Measurements from ENCODE around the gene DNAH17.
"Not testable (repeated sequence)": the region's sequence is repeated elsewhere in the genome, so short reads cannot be mapped to it uniquely, and the experiment has no call there.

The DNAH17 gene

DNA sequence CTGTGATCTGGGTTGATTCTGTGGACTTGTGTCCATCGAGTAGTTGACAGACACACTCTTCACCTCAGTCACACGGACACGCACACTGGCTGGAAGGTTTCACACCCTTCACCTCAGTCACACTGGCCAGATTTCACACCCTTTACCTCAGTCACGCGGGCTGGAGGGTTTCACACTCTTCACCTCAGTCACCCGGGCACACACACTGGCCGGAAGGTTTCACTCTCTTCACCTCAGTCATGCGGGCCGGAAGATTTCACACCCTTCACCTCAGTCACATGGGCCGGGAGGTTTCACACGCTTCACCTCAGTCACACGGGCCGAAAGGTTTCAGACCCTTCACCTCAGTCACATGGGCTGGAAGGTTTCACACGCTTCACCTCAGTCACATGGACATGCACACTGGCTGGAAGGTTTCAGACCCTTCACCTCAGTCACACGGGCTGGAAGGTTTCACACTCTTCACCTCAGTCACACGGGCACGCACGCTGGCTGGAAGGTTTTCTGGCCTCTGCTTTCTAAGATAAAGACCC lies 102.5 kb downstream of the DNAH17 start:
- no peak for DNase-seq

DNA sequence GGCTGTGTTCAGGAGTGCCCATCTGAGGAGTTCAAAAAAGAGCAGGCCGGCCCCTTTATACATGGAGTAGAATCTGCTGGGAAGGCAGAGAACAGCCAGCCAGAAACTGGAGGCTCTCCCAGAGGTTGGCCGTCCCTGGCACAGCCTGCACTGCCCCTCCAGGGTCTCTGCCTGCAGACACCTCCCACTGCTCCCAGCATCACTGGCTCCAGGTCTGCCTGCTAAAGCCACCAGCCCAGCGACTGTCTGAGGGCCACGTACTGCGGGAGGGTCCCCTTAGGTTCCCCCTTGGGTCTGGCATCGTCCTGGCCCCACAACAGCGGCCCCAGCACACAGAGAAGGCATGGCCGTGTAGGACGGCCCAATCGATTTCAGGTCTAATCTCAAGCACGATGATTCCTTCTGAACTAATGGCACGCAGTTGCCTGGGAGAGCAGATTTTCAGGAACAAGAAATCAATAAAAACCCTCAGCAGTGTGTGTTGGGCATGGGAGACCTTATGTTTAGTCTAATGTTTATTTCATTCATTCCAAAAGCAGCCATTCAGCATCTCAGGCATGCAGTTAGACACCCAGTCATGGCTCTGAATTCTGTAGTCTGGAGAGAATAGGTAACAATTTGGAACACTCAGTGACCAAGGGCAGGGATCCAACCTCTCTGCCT lies 103.1 kb downstream of the DNAH17 start:
- no peak for DNase-seq

DNA sequence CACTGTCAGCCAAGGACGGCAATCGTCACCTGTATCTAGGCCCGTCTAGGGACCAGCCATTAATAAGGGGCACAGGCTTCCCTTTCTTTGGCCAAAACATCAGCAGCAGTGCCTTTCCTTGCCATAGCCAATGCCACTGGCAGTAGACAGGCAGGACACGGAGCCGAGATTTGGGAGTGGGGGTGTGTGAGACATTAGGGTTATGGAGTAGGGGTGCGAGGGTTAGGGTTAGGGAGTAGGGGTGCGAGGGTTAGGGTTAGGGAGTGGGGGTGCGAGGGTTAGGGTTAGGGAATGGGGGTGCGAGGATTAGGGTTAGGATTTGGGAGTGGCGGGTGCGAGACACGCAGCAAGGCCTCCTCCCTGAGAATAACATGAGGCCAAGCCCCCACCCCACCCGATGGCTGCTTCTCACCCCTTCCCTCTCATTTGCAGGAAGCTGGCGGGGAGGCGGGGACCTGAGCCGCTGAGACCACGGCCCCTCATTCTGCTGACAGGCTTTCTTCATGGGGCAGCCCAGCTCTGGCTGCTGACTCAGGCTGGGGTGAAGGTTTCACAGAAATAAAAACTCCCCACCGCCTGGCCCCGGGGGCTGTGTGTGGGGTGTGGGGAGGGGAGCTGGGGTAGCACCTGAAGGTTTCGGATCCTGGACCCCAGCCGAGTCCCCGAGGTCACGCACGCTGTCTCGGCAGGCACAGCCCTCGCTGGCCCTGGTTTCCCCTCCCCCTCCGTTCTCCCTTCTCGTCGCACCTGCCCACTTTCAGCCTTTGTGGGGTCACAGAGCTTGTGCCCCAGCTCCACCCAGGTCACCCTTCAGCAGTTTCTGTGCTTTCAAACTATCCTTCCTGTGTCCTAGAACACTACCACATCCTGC lies 104.9 kb downstream of the DNAH17 start:
- no peak for DNase-seq

DNA sequence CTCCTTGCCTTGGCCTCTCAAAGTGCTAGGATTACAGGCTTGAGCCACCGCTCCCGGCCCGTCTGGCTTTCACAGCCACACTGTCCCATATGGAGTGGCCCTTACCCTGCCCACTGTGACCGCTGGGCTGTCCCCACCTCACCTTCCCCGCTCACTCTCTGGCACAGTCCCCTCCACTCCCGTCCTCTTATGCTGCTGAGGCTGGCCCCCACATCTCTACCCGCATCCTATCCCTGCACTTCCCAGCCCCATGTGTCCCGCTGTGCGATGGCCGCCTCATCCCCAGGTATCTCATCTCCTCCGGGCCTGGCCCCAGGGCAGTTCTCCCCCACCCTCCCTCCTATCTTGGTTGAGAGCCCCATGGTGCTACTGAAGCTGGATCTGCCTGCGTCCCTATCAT lies 105.6 kb downstream of the DNAH17 start:
- no peak for DNase-seq

DNA sequence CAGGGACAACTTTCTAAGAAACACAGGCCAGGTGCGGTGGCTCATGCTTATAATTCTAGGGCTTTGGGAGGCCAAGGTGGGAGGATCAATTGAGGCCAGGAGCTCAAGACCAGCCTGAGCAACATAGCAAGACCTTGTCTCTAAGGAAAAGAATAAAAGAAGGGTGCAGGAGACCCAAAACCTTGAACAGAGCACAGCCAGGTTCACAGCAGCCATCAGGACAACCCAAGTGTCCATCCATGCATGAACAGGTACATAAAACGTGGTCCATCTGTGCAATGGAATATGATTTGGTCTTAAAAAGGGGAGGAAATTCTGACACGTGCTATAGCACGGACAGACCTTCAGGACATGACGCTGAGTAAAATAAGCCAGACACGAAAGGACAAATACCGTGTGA lies 107.8 kb downstream of the DNAH17 start:
- DNase-seq = no peak

DNA sequence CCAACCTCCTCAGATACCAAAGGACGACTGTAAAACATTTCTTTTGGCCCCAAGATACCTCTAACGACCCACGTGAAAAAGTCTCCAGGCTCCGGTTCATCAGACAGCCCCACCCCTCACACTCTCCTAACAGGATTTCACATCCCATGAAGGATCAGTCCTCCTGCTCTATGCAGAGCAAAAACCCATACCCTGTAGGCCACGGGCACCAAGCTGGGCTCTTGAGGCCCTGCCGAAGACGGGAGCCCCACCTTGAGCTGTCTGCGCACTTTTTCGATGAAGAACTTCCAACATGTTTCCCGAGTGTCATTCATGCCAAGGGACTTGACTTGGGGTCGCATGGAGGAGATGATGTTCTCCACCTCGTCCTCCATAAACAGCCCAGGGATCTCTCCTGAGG lies 108.8 kb downstream of the DNAH17 start:
- no peak for DNase-seq

DNA sequence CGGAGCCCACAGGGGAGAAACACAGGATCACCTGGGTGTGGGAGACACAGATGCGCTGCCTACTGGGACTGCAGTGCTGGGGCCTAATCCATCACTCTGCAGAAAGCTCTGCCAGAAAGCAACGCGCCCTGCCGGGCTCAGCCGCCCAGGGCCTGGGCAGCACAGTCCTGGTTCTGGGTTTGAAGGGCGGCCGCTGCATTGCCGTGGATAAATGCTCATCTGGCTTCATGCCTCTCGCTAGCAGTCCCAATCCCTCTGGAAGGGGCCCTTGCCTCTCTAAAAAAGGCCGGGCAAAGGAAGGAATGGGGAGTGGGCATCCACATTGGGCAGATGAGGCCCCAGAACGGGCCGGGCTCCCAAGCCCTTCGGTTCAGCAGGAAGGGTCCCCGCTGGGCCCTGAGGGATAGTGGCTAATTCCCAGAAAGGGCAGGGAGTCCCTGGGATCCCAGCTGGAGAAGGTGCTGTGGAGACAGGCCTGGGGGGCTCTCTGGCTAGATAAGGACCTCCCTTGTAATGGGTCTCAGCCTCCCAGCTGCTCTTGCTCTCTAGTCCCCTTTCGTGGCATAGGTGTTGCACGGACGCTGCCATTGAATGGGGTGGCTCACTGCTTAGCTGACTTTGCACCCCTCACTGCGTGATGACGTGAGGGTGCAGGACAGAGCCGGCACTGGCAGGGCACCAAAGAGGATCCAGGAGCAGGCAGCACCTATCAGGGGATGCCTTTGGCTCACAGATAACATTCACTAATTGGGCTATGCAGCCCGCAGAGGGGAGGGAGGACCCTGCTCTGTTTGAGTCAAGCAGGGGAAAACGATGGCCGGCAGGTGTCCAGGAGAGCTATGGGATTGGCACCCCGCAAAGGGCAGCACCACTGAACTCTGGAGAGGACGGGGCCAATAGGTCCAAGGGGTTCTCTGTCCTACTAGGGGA lies 110.1 kb downstream of the DNAH17 start:
- DNase-seq = no peak

DNA sequence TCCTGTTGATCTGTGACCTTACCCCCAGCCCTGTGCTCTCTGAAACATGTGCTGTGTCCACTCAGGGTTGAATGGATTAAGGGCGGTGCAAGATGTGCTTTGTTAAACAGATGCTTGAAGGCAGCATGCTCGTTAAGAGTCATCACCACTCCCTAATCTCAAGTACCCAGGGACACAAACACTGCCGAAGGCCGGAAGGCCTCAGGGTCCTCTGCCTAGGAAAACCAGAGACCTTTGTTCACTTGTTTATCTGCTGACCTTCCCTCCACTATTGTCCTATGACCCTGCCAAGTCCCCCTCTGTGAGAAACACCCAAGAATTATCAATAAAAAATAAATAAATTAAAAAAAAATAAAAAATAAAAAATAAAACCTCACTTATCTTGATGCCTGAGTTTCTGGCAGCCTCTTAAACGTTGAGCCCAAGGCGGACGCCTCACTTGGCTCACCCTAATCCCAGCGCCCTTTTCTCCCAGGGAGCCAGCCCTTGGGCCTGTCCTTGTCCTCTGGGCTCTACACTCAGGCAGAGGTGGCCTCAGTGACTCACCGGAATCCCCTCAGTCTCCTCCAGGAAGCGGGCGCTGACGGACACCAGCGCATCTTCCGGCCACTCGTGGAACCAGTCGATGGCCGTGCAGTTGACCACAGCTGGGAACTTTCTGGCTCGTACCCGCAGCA lies 110.9 kb downstream of the DNAH17 start:
- not testable (repeated sequence) for DNase-seq

DNA sequence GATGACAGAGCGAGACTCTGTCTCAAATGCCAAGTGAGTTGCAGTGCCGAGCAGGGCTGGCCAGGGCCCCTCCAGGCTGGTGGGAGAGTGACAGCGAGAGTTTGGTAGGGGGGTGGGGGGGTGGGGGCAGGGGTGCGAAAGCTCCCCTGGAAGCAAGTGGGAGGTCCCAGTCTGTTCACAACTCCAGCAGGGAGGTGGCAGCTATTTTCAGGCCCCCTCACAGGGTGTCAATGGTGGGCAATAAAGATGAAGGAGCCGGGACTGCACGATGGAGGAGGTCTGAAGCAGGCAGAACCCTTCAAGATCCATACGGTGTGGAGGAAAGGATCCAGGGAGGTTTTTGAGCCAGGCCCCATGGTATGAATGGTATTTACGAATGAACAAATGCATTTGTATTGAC lies 115.0 kb downstream of the DNAH17 start:
- DNase-seq = no peak

DNA sequence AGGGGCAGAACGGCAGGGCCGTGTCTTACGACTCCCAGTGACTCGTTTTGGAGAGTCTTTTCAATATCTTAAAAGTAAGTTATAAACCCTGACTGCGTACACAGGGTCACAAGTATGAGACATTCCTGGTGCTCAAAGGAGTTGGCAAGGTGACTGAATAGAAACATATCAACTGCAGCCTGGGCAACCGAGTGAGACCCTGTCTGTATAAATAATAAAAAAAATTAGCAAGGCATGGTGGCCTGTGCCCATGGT lies 115.5 kb downstream of the DNAH17 start:
- no peak for DNase-seq

DNA sequence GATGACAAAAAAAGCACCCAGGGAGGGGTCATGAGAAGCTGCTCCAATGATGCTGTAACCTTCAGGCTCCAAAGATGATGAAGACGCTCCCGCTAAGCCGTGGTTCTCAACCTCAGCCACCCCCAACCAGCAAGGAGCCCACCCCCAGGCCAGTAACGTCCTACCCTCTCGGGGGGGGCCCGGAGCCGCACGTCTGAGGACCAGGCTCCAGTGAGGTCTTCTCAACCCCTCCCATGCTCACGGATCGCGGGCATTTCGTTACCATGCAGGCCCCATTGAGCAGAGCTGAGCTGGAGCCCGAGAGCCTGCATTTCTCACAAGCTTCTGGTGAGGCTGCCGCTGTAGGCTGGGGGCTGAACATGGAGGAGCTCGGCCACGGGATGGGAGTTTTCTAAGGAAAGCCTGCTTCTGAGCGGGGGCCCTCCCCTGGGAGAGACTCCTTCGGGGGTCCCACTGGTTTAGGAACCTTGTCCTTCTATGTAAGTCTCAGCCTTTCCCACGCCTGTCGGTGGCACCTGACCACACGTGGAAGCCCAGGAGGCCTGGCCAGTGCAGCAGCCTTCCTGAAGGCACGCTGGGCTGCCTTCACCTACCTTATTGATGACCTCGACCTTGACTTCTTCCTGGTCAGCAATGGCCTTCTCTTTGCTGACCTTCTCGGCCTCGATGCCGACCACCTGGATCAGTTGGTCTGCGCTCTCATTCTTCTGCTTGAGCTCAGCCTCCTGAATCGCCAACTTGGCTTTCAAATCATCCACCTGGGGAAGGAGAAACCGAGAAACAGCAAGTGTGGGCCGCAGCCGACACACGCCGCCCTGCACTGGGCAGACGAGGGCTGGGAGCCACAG lies 116.0 kb downstream of the DNAH17 start:
- no peak for DNase-seq

DNA sequence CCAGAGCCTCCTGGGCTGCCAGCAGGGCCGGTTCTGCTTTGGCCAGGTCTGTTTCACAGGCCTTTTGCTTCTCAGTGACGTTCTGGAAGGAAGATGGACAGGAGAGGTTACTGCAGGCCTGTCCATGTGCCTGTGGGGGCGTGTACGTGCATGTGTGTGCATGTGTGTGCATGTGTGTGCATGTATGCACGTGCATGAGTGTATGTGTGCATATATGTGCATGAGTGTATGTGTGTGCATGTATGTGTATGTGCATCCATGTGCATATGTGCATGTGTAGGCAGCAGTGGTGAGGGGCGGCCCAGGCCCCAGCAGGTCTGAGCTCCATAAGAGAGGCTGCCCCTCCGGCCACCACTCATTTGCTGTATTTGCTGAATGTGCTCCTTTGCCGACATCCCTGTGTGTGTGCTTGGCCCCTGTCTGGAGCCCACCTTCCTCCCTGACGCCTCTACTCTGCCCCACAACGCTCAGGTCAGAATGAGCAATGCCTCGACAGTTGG lies 117.0 kb downstream of the DNAH17 start:
- no peak for DNase-seq

DNA sequence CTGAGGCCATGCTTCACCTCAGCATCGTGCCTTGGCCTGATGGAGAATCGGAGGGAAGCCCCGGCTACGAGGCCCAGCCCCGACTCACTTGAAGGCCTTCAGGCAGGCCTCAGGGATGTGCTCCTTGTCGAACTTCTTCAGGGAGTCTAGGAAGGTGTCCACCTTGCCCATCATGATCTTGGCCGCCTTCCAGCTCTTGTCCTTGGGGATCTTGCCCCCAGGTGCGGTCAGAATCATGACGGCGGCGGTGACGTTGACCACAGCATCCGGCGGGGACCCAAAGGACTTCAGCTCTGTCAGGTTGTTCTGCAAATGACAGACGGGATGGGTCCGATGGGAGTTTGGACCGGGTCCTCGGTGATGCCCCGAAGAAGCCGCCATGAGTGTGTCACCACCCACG lies 117.5 kb downstream of the DNAH17 start:
- no peak for DNase-seq

DNA sequence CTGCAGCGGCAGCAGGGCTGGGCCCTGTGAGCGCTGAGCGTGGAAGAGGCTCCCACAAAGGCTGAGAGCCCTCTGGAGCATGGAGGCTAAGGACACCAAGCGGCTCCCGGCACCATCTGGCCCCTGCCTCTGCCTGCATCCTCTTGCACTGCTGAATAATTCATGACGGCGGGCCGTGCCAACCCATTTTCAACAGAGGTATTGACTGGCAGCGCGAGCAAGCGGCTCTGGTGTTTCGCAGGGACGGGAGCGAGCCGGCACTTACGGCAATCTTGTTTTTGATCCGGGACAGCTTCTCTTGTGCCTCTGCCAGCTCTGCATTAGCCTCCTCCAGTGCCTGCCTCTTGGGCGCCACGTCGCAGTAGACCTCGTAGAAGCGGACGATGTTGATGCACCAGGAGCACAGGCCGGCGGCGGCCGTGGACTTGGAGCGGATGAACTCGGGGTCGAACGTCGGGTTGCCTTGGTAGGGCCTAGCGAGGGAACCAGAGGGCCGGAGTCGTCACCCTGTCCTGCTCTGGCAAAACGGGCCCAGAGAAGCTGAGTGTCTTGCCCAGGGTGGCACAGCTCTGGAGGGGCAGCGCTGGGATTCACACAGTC lies 118.4 kb downstream of the DNAH17 start:
- DNase-seq = no peak

DNA sequence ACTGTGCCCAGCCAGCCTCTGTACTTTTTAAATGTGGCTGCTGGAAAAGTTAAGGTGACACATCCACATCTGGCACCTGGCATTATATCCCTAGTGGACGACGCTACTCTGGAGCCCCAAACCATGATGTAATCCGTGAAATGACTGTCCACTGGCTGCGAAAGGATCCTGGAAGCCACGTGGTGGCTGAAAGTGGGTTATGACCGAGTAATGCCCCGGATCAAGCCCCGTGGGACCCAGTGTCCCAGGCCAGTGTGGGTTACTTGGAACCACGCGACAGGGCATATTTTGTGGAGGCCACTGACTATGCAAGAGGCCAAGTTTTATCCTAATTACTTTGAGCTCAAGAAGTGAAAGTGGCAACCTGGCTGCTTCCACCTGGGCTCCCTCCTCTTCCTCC lies 119.1 kb downstream of the DNAH17 start:
- no peak for DNase-seq

DNA sequence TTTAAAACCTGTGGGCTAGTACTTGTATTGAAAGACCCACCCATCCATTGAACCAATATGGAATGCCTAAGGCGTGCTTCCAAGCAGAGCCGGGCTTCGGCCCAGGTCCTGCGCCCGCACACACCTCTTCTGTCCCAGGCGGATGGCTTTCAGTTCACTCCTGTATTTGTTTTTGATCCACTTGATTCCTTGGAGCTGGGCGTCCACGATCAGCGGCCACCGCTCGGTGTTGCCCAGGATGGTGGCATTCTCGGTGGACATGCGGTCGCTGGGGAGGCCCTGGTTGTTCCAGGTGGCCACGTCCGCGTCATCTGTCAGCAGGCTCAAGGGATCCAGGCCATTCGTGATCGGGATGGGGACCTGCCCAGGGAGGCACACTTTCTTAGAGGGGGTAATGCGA lies 122.8 kb downstream of the DNAH17 start:
- DNase-seq = no peak

DNA sequence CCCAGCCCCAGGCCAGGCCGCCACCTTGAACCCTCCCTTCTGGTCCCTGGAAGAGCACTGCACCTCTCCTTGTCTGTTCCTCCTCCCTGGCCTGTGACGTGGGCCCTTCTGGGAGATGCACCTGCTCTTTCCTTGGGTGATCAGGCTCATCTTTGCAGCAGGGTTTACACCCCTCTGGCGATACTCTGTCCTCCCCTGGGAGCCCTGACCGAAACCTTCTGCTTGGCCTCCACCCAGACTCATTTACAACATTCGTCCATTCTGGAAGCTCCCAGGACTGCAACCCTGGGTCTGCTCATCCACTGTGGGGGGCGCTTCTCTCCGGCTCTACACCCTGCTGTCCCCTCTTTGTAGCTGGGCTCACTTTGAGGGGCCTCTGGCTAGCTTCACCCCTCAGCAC lies 125.4 kb downstream of the DNAH17 start:
- DNase-seq = no peak

DNA sequence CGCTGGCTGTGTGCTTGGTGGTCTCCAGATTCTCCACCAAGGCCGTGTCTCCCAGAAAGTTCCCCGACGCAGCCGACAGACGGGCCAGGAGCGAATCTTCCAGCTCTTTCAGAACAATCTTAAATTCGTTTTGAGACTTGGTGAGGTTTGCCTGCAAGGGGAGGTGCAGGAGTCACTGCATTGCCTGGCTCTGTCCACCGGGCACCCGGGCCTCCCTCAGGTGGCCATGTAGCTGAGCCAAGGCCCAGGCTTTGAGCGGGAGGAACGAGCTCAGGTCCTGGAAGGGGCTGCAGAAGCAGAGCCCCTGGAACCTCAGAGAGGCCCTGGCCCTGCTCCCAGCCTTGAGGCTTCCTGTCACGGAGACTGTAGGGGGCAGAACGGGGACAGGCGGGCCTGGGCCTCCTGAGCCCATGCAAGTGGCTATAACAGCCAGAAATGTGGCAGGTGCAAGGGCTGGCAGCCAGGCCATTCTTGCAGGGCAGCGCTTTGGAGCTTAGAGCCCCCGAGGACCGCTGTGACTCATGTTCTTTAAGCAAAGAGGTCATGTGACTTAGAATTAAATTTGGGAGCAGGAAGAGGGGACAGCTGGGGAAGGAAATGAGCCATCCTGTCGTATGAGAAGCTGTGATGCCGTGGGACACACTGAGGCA lies 126.4 kb downstream of the DNAH17 start:
- no peak for DNase-seq

DNA sequence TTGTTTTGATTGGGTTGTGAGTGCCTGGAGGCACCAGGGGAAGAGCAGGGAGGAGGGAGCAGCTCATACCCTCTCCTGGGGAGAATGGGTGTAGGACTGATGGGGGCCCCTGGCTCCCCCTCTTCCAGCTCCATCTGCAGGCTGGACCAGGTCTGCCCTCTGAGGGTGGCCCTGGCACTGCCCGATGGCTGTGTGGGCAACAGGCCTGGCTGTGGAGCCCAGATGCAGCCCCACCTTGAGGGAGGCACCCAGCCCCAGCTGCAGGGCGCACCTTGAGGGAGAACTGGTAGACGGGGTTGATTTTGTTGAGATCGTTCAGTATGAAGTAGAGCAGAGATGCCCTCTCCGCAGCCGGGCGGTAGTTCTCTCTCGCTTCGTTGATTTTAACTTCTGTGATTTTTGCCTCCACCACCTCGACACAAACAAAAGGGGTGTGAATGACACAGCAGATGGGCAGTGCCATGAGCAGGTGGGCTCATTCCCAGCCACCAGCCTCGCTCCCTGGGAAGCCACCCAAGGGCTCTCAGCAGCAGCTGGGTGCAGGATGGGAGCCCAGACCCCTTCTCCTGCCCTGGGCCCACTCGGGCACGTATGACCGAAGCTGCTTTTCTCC lies 127.1 kb downstream of the DNAH17 start:
- DNase-seq = no peak

DNA sequence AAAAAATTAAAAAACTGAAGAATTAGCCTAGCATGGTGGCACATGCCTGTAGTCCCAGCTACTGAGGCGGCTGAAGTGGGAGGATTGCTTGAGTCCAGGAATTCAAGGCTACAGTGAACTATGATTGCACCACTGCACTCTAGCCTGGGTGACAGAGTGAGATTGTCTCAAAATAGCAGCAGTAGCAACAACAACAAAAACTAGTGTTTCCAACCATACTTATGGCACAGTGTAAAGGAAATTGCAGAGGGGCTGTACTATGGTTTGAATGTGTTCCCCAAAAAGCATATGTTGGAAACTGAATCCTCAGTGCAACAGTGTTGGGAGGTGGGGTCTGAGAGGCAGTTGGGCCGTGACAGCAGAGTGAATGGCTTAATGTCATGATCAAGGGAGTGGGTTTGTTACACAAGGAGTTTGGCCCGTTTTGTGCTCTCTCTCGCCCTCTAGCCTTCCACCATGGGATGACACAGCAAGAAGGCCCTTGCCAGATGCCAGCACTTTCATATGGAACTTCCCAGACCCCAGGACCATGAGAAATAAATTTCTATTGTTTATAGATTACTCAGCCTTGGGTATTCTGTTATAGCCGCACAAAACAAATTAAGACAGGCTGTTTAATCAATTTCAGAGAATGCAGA lies 128.7 kb downstream of the DNAH17 start:
- no peak for DNase-seq
